Measurements from ENCODE around the gene CAMTA1. TPM values are rescaled to one million over a fixed set of nuclear protein-coding genes. Genes with fewer than 3 reads are reported as not detected.
A peak's percentile ranks its signal among the peaks of the same experiment; 100 is the strongest.

CAMTA1 gene
- total and polyA plus RNA-seq, 4 donors, result 90.5 to 236 (median 195) TPM

- Histone ChIP-seq H3K9me3 (ENCODE audit: control insufficient read depth, insufficient read depth, low read length) (no peaks in the 10 kb centered on the region), H3K27me3 (ENCODE audit: control insufficient read depth, insufficient read depth, low read length) (no peaks in the 10 kb centered on the region), H3K36me3 (ENCODE audit: control insufficient read depth, insufficient read depth, low read length) (peaks cover 16% of the 10 kb centered on the region), H3K4me1 (ENCODE audit: control insufficient read depth, insufficient read depth, low read length) (peaks cover 13% of the 10 kb centered on the region), H3K4me3 (ENCODE audit: low read depth, low read length) (no peak overlapping the region), H3K27ac (ENCODE audit: low read depth, low read length) (no peak overlapping the region)
- 96% methylated on average over 5 of the region's 6 CpGs for WGBS (ENCODE audit: insufficient coverage)
- DNase-seq (ENCODE audit: low read depth in 4 of 6, low spot score in 6 of 6), result peak in 1 of 6 donors; percentile 24
Observed at GRCh38 chr1:7528386-7529198, 743.3 kb downstream of the CAMTA1 start.

GRCh38 chr1:7529917-7530316 lies 744.7 kb downstream of the CAMTA1 start:
- peaks cover 16% of the 10 kb centered on the region for H3K36me3 ChIP-seq (ENCODE audit: control insufficient read depth, insufficient read depth, low read length)
- WGBS (ENCODE audit: insufficient coverage), result 80% methylated on average over 4 of the region's 7 CpGs

GRCh38 chr1:7531562-7532340 lies 746.5 kb downstream of the CAMTA1 start:
- Histone ChIP-seq H3K27ac (ENCODE audit: low read depth, low read length) (no peak overlapping the region), H3K4me1 (ENCODE audit: control insufficient read depth, insufficient read depth, low read length) (peaks cover 27% of the 10 kb centered on the region), H3K27me3 (ENCODE audit: control insufficient read depth, insufficient read depth, low read length) (no peaks in the 10 kb centered on the region), H3K9me3 (ENCODE audit: control insufficient read depth, insufficient read depth, low read length) (no peaks in the 10 kb centered on the region), H3K4me3 (ENCODE audit: low read depth, low read length) (no peak overlapping the region), H3K36me3 (ENCODE audit: control insufficient read depth, insufficient read depth, low read length) (peaks cover 7% of the 10 kb centered on the region)
- WGBS (ENCODE audit: insufficient coverage), result 93% methylated on average over 14 of the region's 18 CpGs
- DNase-seq (ENCODE audit: low read depth in 4 of 6, low spot score in 6 of 6), result no peak

More at GRCh38 chr1:7529917-7530316, 744.7 kb downstream of the CAMTA1 start:
- DNase-seq (ENCODE audit: low read depth in 4 of 6, low spot score in 6 of 6), result no peak
- Histone ChIP-seq H3K27ac (ENCODE audit: low read depth, low read length) (no peak overlapping the region), H3K27me3 (ENCODE audit: control insufficient read depth, insufficient read depth, low read length) (no peaks in the 10 kb centered on the region), H3K9me3 (ENCODE audit: control insufficient read depth, insufficient read depth, low read length) (no peaks in the 10 kb centered on the region), H3K4me1 (ENCODE audit: control insufficient read depth, insufficient read depth, low read length) (peaks cover 22% of the 10 kb centered on the region), H3K4me3 (ENCODE audit: low read depth, low read length) (no peak overlapping the region)

DNA sequence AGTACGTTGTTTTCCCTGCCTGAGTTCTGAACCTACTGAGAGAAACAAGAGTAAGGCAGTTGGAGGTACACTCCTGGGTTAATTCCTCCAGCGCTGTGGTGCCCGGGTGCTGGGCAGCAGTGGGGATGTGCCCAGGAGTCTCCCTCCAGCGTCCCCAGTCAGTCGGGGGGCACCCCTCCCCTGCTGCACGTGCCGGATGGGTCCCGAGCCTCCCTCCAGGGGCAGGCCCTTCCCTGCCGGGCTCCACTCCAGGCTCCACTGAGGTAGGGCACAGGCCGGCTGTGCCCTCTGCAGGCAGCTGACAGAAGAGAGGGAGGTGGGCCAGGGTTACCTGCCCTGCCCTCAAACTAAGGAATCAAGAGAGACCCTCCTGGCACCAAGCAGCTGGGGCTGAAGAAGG lies 747.8 kb downstream of the CAMTA1 start:
- no peak for DNase-seq (ENCODE audit: low read depth in 4 of 6, low spot score in 6 of 6)

GRCh38 chr1:7534061-7534825 lies 749.0 kb downstream of the CAMTA1 start:
- Histone ChIP-seq H3K27me3 (ENCODE audit: control insufficient read depth, insufficient read depth, low read length) (no peaks in the 10 kb centered on the region), H3K27ac (ENCODE audit: low read depth, low read length) (no peak overlapping the region), H3K36me3 (ENCODE audit: control insufficient read depth, insufficient read depth, low read length) (peaks cover 3% of the 10 kb centered on the region), H3K4me1 (ENCODE audit: control insufficient read depth, insufficient read depth, low read length) (peaks cover 42% of the 10 kb centered on the region), H3K9me3 (ENCODE audit: control insufficient read depth, insufficient read depth, low read length) (no peaks in the 10 kb centered on the region), H3K4me3 (ENCODE audit: low read depth, low read length) (no peak overlapping the region)
- WGBS (ENCODE audit: insufficient coverage), result 18% methylated on average over 14 of the region's 24 CpGs
- DNase-seq (ENCODE audit: low read depth in 4 of 6, low spot score in 6 of 6), result peak in 1 of 6 donors; percentile 73

More for the DNA sequence above, 747.8 kb downstream of the CAMTA1 start:
- Histone ChIP-seq H3K9me3 (ENCODE audit: control insufficient read depth, insufficient read depth, low read length) (no peaks in the 10 kb centered on the region), H3K27ac (ENCODE audit: low read depth, low read length) (no peak overlapping the region), H3K4me1 (ENCODE audit: control insufficient read depth, insufficient read depth, low read length) (peaks cover 36% of the 10 kb centered on the region), H3K36me3 (ENCODE audit: control insufficient read depth, insufficient read depth, low read length) (peaks cover 3% of the 10 kb centered on the region), H3K4me3 (ENCODE audit: low read depth, low read length) (no peak overlapping the region), H3K27me3 (ENCODE audit: control insufficient read depth, insufficient read depth, low read length) (no peaks in the 10 kb centered on the region)
- WGBS (ENCODE audit: insufficient coverage), result 76% methylated on average over 10 of the region's 10 CpGs

DNA sequence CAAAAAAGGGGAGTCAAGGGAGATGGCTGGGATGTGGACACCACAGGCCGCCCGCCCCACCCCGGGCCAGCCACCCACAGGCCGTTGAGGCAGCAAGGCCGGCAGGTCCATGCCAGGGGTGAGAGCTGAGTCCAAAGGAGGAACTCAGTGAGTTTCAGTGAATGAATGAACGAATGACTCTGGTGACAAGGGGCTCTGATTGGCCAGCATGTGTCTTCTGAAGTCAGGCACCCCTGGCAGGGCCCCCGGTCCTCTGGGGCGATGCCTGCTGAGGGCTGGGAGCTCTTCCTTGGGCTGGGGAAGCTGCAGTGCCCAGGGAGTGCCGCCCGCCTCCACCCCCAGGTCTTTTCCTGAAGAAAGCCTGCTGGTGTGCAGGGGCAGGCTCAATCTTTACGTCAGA lies 749.8 kb downstream of the CAMTA1 start:
- WGBS (ENCODE audit: insufficient coverage), result 76% methylated on average over 11 of the region's 11 CpGs
- DNase-seq (ENCODE audit: low read depth in 4 of 6, low spot score in 6 of 6), result no peak
- Histone ChIP-seq H3K4me1 (ENCODE audit: control insufficient read depth, insufficient read depth, low read length) (peaks cover 42% of the 10 kb centered on the region), H3K27me3 (ENCODE audit: control insufficient read depth, insufficient read depth, low read length) (no peaks in the 10 kb centered on the region), H3K36me3 (ENCODE audit: control insufficient read depth, insufficient read depth, low read length) (peaks cover 3% of the 10 kb centered on the region), H3K4me3 (ENCODE audit: low read depth, low read length) (no peak overlapping the region), H3K27ac (ENCODE audit: low read depth, low read length) (no peak overlapping the region), H3K9me3 (ENCODE audit: control insufficient read depth, insufficient read depth, low read length) (no peaks in the 10 kb centered on the region)

DNA sequence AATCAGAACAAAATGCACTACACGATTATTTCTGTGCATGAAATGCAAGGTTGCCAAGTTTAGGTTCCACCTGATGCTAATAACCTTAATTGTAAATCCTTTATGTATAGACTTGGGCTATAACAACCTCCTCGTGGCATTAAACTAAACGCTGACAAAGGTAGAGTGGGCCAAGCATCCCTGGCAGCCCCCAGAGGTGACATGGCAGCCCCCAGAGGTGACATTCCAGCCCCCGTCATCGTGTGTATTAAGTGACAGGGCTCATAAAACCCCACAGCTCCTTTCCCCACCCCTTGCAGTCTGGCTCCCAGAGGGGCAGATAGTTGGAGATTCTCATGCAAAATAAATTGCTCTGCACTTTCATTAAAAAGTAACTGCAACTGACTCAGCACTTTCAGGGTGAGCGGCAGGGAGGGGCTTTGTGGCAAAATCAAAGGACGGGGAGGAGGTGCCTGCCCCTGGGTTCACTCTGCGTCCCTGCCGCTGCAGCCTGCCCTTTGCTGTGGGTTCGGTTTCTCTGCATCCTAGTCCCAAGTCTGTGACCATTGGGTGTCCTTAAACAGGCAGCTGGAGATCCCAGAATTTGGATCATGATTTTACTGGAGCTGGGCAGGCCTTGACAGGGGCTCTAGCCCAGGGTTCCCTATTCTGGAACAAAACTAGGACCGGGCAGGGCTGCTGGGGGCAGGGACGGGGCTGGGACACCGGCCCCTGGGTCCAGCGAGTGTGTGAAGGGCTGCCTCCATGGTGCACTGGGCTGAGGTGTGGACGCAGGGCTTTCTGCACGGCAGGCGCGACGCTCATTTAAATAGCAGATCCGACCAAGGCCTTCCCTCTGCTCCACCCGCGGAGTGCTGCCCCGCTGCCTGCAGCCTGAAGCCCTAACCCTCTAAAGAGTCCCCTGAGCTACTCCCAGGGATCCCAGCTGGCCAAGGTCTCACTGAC lies 751.0 kb downstream of the CAMTA1 start:
- DNase-seq (ENCODE audit: low read depth in 4 of 6, low spot score in 6 of 6), result peak in 1 of 6 donors; percentile 49
- Histone ChIP-seq H3K27me3 (ENCODE audit: control insufficient read depth, insufficient read depth, low read length) (no peaks in the 10 kb centered on the region), H3K4me1 (ENCODE audit: control insufficient read depth, insufficient read depth, low read length) (peaks cover 42% of the 10 kb centered on the region), H3K27ac (ENCODE audit: low read depth, low read length) (no peak overlapping the region), H3K36me3 (ENCODE audit: control insufficient read depth, insufficient read depth, low read length) (peaks cover 3% of the 10 kb centered on the region), H3K9me3 (ENCODE audit: control insufficient read depth, insufficient read depth, low read length) (no peaks in the 10 kb centered on the region), H3K4me3 (ENCODE audit: low read depth, low read length) (no peak overlapping the region)
- 54% methylated on average over 20 of the region's 23 CpGs for WGBS (ENCODE audit: insufficient coverage)

DNA sequence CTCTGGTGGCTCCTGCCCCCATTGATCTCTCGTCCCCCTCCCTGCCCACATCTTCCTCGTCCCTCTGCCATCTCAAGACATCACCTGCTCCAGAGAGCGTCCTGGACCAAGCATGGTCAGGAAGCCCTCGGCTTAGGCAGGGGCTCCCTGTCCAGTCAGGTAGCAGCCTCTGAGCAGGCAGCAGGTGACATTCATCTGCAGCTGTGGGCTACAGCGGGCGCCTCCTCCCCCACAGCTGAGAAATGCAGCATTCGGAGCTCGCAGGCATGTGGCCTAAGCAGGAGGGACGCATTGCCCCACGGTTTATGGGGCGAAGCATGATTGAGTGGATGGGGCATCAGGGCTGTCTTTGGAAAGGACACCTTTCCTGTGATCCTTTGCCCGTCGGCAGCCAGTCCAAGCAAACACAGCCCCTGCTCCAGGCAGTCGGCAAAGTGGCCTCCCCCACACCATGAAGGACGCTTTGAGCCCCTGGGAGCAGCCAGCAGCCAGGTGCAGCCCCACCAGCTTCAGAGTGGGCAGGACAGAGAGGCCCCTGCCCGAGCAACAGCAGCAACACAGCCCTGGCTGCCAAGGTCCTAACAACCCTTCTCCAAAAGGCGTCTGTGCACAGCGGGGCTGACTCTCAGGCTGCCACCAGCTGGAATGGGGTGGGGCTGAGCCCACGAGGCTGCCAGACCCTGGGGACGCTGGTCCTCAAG lies 751.8 kb downstream of the CAMTA1 start:
- Histone ChIP-seq H3K36me3 (ENCODE audit: control insufficient read depth, insufficient read depth, low read length) (peaks cover 3% of the 10 kb centered on the region), H3K27me3 (ENCODE audit: control insufficient read depth, insufficient read depth, low read length) (no peaks in the 10 kb centered on the region), H3K9me3 (ENCODE audit: control insufficient read depth, insufficient read depth, low read length) (no peaks in the 10 kb centered on the region), H3K4me1 (ENCODE audit: control insufficient read depth, insufficient read depth, low read length) (peaks cover 42% of the 10 kb centered on the region), H3K4me3 (ENCODE audit: low read depth, low read length) (no peak overlapping the region), H3K27ac (ENCODE audit: low read depth, low read length) (no peak overlapping the region)
- WGBS (ENCODE audit: insufficient coverage), result 49% methylated on average over 19 of the region's 20 CpGs
- peak in 1 of 6 donors; percentile 53 for DNase-seq (ENCODE audit: low read depth in 4 of 6, low spot score in 6 of 6)
